Endothelial cell of umbilical vein (primary cell): ENCODE data around the gene SIGLEC10. TPM values are rescaled to one million over a fixed set of nuclear protein-coding genes. Genes with fewer than 3 reads are reported as not detected.

ENCODE experiments used
- BruUV-seq: library from RNA; stranded (reverse); fragments of 400-500 nt; replicated peaks from 2 replicates; lab custom pipeline; 2021; lab: Mats Ljungman, UMichigan
- CTCF ChIA-PET: fragments of 300-600, 350-600 bp; sonication (Branson Sonifier 250); formaldehyde crosslinking; loops from one replicate; lab custom pipeline; 2021; ENCODE audit warnings: antibody characterized with exemption, inconsistent platforms; lab: Charles Lee
- POLR2A ChIA-PET: fragments of 300-600, 350-600 bp; sonication (Branson Sonifier 250); formaldehyde crosslinking; loops from one replicate; lab custom pipeline; 2021; ENCODE audit warnings: antibody characterized with exemption, inconsistent platforms; lab: Charles Lee
- DNase-seq: peaks from one replicate; pipeline ENCODE4 v3.0.0-alpha.2; 2011; ENCODE audit warnings: low read depth, low spot score
- FAIRE-seq: peaks from 2 replicates; lab custom pipeline; 2011; peaks lifted over from hg19 to GRCh38; lab: Jason Lieb, UNC
- H2AFZ ChIP-seq: 2 replicates; pipeline ENCODE4 v1.6.0; 2012; ENCODE audit warnings: low read depth, low read length, control low read depth, inconsistent platforms
- H3K27ac ChIP-seq: 2 replicates; pipeline ENCODE4 v1.5.1; 2011; ENCODE audit warnings: low read depth, mild to moderate bottlenecking, control low read depth, low read length, moderate library complexity; ENCODE audit not compliant: insufficient read depth
- H3K27me3 ChIP-seq, 2 experiments: 2 replicates each; pipeline versions ENCODE4 v1.6.0 to v1.6.1; 2011; ENCODE audit warnings: low read length in 2 of 2, mixed read lengths in 1 of 2; ENCODE audit not compliant: control insufficient read depth in 2 of 2, insufficient read depth in 2 of 2
- H3K36me3 ChIP-seq, 2 experiments: 2 replicates in 1 of 2; 3 replicates in 1 of 2; pipeline ENCODE4 v1.5.1; 2011; ENCODE audit warnings: low read length in 2 of 2, mild to moderate bottlenecking in 1 of 2, moderate library complexity in 1 of 2; ENCODE audit not compliant: control insufficient read depth in 2 of 2, insufficient read depth in 2 of 2; ENCODE audit errors: extremely low read depth in 1 of 2
- H3K4me1 ChIP-seq: 3 replicates; pipeline ENCODE4 v1.5.1; 2011; ENCODE audit warnings: mild to moderate bottlenecking, low read length; ENCODE audit not compliant: control insufficient read depth, insufficient read depth; ENCODE audit errors: extremely low read depth
- H3K4me2 ChIP-seq: 2 replicates; pipeline ENCODE4 v1.6.1; 2011; ENCODE audit warnings: low read length, control low read depth, mixed read lengths; ENCODE audit not compliant: insufficient read depth
- H3K4me3 ChIP-seq, 3 experiments: fragments of 200-600 bp in 1 of 3; sonication (generic), shearing (Covaris generic) in 1 of 3; replicated peaks in 1 of 3; 2 replicates each; pipeline ENCODE4 v1.5.1; 2011 to 2016; ENCODE audit warnings: control low read depth in 3 of 3, low read length in 3 of 3, mild to moderate bottlenecking in 2 of 3, inconsistent platforms in 1 of 3, low read depth in 1 of 3, moderate library complexity in 1 of 3; ENCODE audit not compliant: insufficient read depth in 1 of 3
- H3K79me2 ChIP-seq: 2 replicates; pipeline ENCODE4 v1.6.0; 2012; ENCODE audit warnings: low read length, inconsistent platforms; ENCODE audit not compliant: control insufficient read depth, insufficient read depth
- H3K9ac ChIP-seq: replicated peaks from 2 replicates; pipeline ENCODE3; 2011; ENCODE audit warnings: low read length, control low read depth; ENCODE audit not compliant: insufficient read depth; ENCODE audit errors: extremely low read depth
- H3K9me1 ChIP-seq: replicated peaks from 3 replicates; pipeline ENCODE4 v1.6.0; 2011; ENCODE audit warnings: mild to moderate bottlenecking, low read length; ENCODE audit not compliant: control insufficient read depth, insufficient read depth; ENCODE audit errors: extremely low read depth
- H3K9me3 ChIP-seq: replicated peaks from 2 replicates; pipeline ENCODE4 v1.5.1; 2012; ENCODE audit warnings: low read length, inconsistent platforms; ENCODE audit not compliant: control insufficient read depth, insufficient read depth
- H4K20me1 ChIP-seq: replicated peaks from 2 replicates; pipeline ENCODE3; 2011; ENCODE audit warnings: mild to moderate bottlenecking, low read length; ENCODE audit not compliant: control insufficient read depth, insufficient read depth; ENCODE audit errors: extremely low read depth
- EZH2 ChIP-seq: IDR thresholded peaks from 2 replicates; pipeline ENCODE4 v1.6.1; 2012; ENCODE audit warnings: borderline replicate concordance, low read depth, mild to moderate bottlenecking, moderate library complexity, low read length, inconsistent platforms; ENCODE audit not compliant: severe bottlenecking
- FOS ChIP-seq: IDR thresholded peaks from 2 replicates; pipeline ENCODE4 v1.6.1; 2011; ENCODE audit warnings: mild to moderate bottlenecking, low read length, moderate library complexity, borderline replicate concordance; ENCODE audit not compliant: insufficient read depth
- GATA2 ChIP-seq: IDR thresholded peaks from 2 replicates; pipeline ENCODE4 v1.7.0; 2011; ENCODE audit warnings: low read depth, mild to moderate bottlenecking, moderate library complexity, mixed read lengths, low read length; ENCODE audit not compliant: insufficient read length, insufficient read depth
- MYC ChIP-seq: IDR thresholded peaks from one replicate; pipeline ENCODE4 v1.6.1; 2011; ENCODE audit warnings: mild to moderate bottlenecking, low read depth, low read length
- POLR2AphosphoS5 ChIP-seq: IDR thresholded peaks from 2 replicates; pipeline ENCODE4 v1.6.1; 2012; ENCODE audit warnings: low read depth, mild to moderate bottlenecking, control low read depth, low read length, moderate library complexity; ENCODE audit not compliant: insufficient read depth
- dilution Hi-C: fragments of 300-500 bp; cut with MboI; formaldehyde crosslinking; loops from one replicate; pipeline ENCODE4 v1.15.0; 2019; ENCODE audit warnings: low sequenced_read_pairs; ENCODE audit not compliant: extremely low pct_ligation_motif_present
- intact Hi-C: fragments of 100-400 bp; cut with micrococcal nuclease; formaldehyde crosslinking; loops from one replicate; pipeline ENCODE4 v1.10.0; 2022
- polyA plus RNA-seq, 4 experiments: library from polyadenylated mRNA; depleted of rRNA in 3 of 4; stranded (reverse) in 3 of 4; unstranded in 1 of 4; fragments of >200 nt; gene quantifications; 2 replicates each; pipeline versions ENCODE4 v1.2.1 to v1.2.3, GENCODE V29; 2011 to 2012; ENCODE audit warnings: missing spikeins in 1 of 4
- total RNA-seq: library from RNA; stranded (reverse); gene quantifications from 2 replicates; pipeline ENCODE4 v1.2.3, GENCODE V29; 2021

Gene SIGLEC10
- total and polyA plus RNA-seq, 2 donors (not counting 3 experiments of a cell fraction or from before 2014, with no cell fraction given) = not detected

GRCh38 chr19:51375504-51376221, 41.8 kb downstream of the SIGLEC10 start:
- Histone ChIP-seq H3K4me2 (no peak overlapping the region), H4K20me1 (no peaks in the 10 kb centered on the region), H3K4me3 (no peak overlapping the region), H3K9me1 (no peaks in the 10 kb centered on the region), H3K9me3 (no peaks in the 10 kb centered on the region), H3K4me1 (no peaks in the 10 kb centered on the region), H3K9ac (no peak overlapping the region), H3K27ac (no peak overlapping the region), H3K27me3 (no peaks in the 10 kb centered on the region), H3K79me2 (no peaks in the 10 kb centered on the region), H2AFZ (no peak overlapping the region), H3K36me3 (no peaks in the 10 kb centered on the region)
- ChIA-PET POLR2A (no interaction called here), CTCF (no interaction called here)
- FAIRE-seq (peak; percentile 66), DNase-seq (no peak)
- dilution Hi-C loops = no loop called here
- BruUV-seq = no TSS peak
- intact Hi-C loops = no loop called here
- TF ChIP-seq POLR2AphosphoS5 = no peak
- TF ChIP-seq GATA2 = no peak
- no peak for TF ChIP-seq EZH2
- no peak for TF ChIP-seq MYC
- TF ChIP-seq FOS = no peak
